ENCODE results near the gene ALG14.

DNA sequence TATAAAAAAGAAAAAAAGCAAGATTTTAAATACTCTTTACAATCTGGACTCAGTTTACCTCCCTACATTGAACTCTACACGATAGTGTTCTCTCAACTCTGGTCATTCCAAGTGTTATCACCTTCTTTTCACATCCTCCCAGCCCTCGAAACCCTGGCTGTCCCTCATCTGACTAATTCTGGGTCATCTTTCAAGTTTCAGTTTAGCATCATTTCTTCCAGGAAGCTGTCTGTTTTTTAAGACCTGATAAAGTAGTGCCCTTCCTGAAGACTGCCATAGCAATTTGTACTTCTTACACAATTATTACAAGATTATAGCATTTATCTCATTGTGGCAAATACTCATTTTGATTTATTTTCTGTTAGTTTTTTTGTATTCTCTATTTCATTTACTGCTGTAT, 1.2 kb downstream of the ALG14 start:
- TF ChIP-seq TCF7L2 (IDR thresholded peaks at IDR 0.05; ENCODE audit: borderline replicate concordance, extremely low read depth, insufficient read depth, insufficient read length) (no peak), YY1 (IDR thresholded peaks at IDR 0.05; ENCODE audit: extremely low read depth, insufficient replicate concordance, low read depth, low read length) (no peak), EGR1 (IDR thresholded peaks at IDR 0.05; ENCODE audit: low read depth) (no peak), POLR2A (IDR thresholded peaks at IDR 0.05; ENCODE audit: borderline replicate concordance, extremely low read depth, insufficient read depth, insufficient read length) (no peak), SRF (IDR thresholded peaks at IDR 0.05; ENCODE audit: low read depth) (no peak), ZNF274 (IDR thresholded peaks at IDR 0.05; ENCODE audit: low read depth, low read length) (no peak)
- TF ChIP-seq, protein P1, sequence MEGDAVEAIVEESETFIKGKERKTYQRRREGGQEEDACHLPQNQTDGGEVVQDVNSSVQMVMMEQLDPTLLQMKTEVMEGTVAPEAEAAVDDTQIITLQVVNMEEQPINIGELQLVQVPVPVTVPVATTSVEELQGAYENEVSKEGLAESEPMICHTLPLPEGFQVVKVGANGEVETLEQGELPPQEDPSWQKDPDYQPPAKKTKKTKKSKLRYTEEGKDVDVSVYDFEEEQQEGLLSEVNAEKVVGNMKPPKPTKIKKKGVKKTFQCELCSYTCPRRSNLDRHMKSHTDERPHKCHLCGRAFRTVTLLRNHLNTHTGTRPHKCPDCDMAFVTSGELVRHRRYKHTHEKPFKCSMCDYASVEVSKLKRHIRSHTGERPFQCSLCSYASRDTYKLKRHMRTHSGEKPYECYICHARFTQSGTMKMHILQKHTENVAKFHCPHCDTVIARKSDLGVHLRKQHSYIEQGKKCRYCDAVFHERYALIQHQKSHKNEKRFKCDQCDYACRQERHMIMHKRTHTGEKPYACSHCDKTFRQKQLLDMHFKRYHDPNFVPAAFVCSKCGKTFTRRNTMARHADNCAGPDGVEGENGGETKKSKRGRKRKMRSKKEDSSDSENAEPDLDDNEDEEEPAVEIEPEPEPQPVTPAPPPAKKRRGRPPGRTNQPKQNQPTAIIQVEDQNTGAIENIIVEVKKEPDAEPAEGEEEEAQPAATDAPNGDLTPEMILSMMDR (IDR thresholded peaks at IDR 0.05 in 2 of 3, conservative IDR thresholded peaks at IDR 0.05 in 1 of 3; ENCODE audit: borderline replicate concordance in 1 of 3, insufficient read depth in 1 of 3, low read depth in 2 of 3, low read length in 2 of 3): no peak

All from HCT116 (cell line).